HepG2 (cell line): ENCODE data around the gene NNAT. TPM values are rescaled to one million over a fixed set of nuclear protein-coding genes. Genes with fewer than 3 reads are reported as not detected.

Source experiments
- ARID2 ChIP-seq: sonication (generic); formaldehyde crosslinking; IDR thresholded peaks from 2 replicates; pipeline ENCODE4 v1.8.1; 2022; ENCODE audit warnings: mild to moderate bottlenecking, missing genetic modification reagents, borderline replicate concordance
- ATAD3A ChIP-seq: sonication (generic); formaldehyde crosslinking; IDR thresholded peaks from 2 replicates; pipeline ENCODE4 v1.4.0; 2020; ENCODE audit warnings: missing genetic modification reagents
- BRD4 ChIP-seq: sonication (generic); formaldehyde crosslinking; IDR thresholded peaks from 2 replicates; pipeline ENCODE4 v1.4.0; 2020; ENCODE audit warnings: missing genetic modification reagents
- CEBPB ChIP-seq: IDR thresholded peaks from 2 replicates; pipeline ENCODE4 v1.6.1; 2011; ENCODE audit warnings: low read depth, low read length, improper control_type of control experiment, borderline replicate concordance
- CEBPG ChIP-seq: IDR thresholded peaks from 2 replicates; pipeline ENCODE4 v1.6.1; 2016
- E2F5 ChIP-seq: sonication (generic); formaldehyde crosslinking; conservative IDR thresholded peaks from 2 replicates; pipeline ENCODE4 v1.4.0; 2020; ENCODE audit warnings: missing genetic modification reagents
- ESRRA ChIP-seq: sonication (generic); formaldehyde crosslinking; IDR thresholded peaks from 2 replicates; pipeline ENCODE4 v1.5.1; 2020; ENCODE audit warnings: mild to moderate bottlenecking, low read depth, missing genetic modification reagents
- PBX2 ChIP-seq: IDR thresholded peaks from 2 replicates; pipeline ENCODE4 v1.6.1; 2016; ENCODE audit warnings: control low read depth
- PRDM10 ChIP-seq: sonication (generic); formaldehyde crosslinking; IDR thresholded peaks from 2 replicates; pipeline ENCODE4 v1.4.0; 2020; ENCODE audit warnings: low read depth, missing genetic modification reagents
- RAD21 ChIP-seq: fragments of 450-650 bp; formaldehyde crosslinking; IDR thresholded peaks from 2 replicates; pipeline ENCODE4 v1.5.0; 2020; ENCODE audit warnings: mild to moderate bottlenecking
- SMAD9 ChIP-seq: sonication (generic); formaldehyde crosslinking; IDR thresholded peaks from 2 replicates; pipeline ENCODE4 v1.5.1; 2020; ENCODE audit warnings: mild to moderate bottlenecking, missing genetic modification reagents
- ZBTB20 ChIP-seq: sonication (generic); formaldehyde crosslinking; IDR thresholded peaks from 2 replicates; pipeline ENCODE4 v1.8.1; 2023; ENCODE audit warnings: missing genetic modification reagents, low read depth, mild to moderate bottlenecking, borderline replicate concordance
- ZBTB26 ChIP-seq: IDR thresholded peaks from 2 replicates; pipeline ENCODE4 v1.6.1; 2016; ENCODE audit warnings: missing compliant biosample characterization, missing genetic modification reagents, borderline replicate concordance
- ZKSCAN1 ChIP-seq: fragments of 150-350 bp; IDR thresholded peaks from 2 replicates; pipeline ENCODE4 v1.6.1; 2014; ENCODE audit warnings: low read length
- ZMAT5 ChIP-seq: sonication (generic); formaldehyde crosslinking; IDR thresholded peaks from 2 replicates; pipeline ENCODE4 v1.5.0; 2020; ENCODE audit warnings: mild to moderate bottlenecking, low read depth, missing genetic modification reagents, borderline replicate concordance
- ZNF160 ChIP-seq: sonication (generic); formaldehyde crosslinking; IDR thresholded peaks from 2 replicates; pipeline ENCODE4 v1.8.0; 2022; ENCODE audit warnings: mild to moderate bottlenecking, inconsistent platforms, missing genetic modification reagents
- ZNF34 ChIP-seq: sonication (generic); formaldehyde crosslinking; IDR thresholded peaks from 2 replicates; pipeline ENCODE4 v1.4.0; 2020; ENCODE audit warnings: mild to moderate bottlenecking, missing genetic modification reagents, borderline replicate concordance
- ZNF709 ChIP-seq: sonication (generic); formaldehyde crosslinking; IDR thresholded peaks from 2 replicates; pipeline ENCODE4 v1.5.0; 2020; ENCODE audit warnings: mild to moderate bottlenecking, missing genetic modification reagents
- ZNF749 ChIP-seq: sonication (generic); formaldehyde crosslinking; IDR thresholded peaks from 2 replicates; pipeline ENCODE4 v1.8.0; 2022; ENCODE audit warnings: mild to moderate bottlenecking, missing genetic modification reagents, moderate library complexity, borderline replicate concordance
- ZNF850 ChIP-seq: sonication (generic); formaldehyde crosslinking; conservative IDR thresholded peaks from 2 replicates; pipeline ENCODE4 v1.9.0; 2021; ENCODE audit warnings: mild to moderate bottlenecking, missing genetic modification reagents
- polyA plus RNA-seq, 8 experiments: library from polyadenylated mRNA; depleted of rRNA in 3 of 8; stranded (reverse) in 7 of 8; unstranded in 1 of 8; fragments of >200 nt; fragmentation: Illumina TruSeq in 4 of 8; extraction: Trizol in 4 of 8; gene quantifications; 2 replicates each; pipeline versions ENCODE4 v1.2.1 to v1.2.3, GENCODE V29; 2011 to 2016; ENCODE audit warnings: low read depth in 4 of 8, missing spikeins in 1 of 8, mixed read lengths in 1 of 8; ENCODE audit not compliant: insufficient read depth in 1 of 8
- total RNA-seq, 5 experiments: library from RNA; depleted of rRNA; stranded (reverse); fragments of >200 nt; fragmentation: Illumina TruSeq; extraction: Trizol; gene quantifications; 2 replicates each; pipeline ENCODE4 v1.2.3, GENCODE V29; 2016; ENCODE audit warnings: low read depth in 1 of 5

NNAT gene
- total and polyA plus RNA-seq, 2 of the 13 experiments (the other 11 are each of a cell fraction or from before 2014, with no cell fraction given) = not detected

GRCh38 chr20:37527638-37528445 is 6.8 kb downstream of the NNAT start, which contains the start of gene BLCAP (continued):
- TF ChIP-seq SMAD9 (CRISPR knock-in tag) (0 out of 2 replicates have a peak, but pooled peaks have one; percentile 18), ZNF160 (CRISPR knock-in tag) (0 out of 2 replicates have a peak, but pooled peaks have one; percentile 48), E2F5 (CRISPR knock-in tag) (no peak; the same call in 1 of the 2 replicates), CEBPG (CRISPR knock-in tag) (peak; percentile 82), ZNF34 (CRISPR knock-in tag) (peak; percentile 84; the same call in 1 of the 2 replicates), PRDM10 (peak; percentile 50; the same call in 1 of the 2 replicates), ZBTB26 (no peak; the same call in 1 of the 2 replicates), CEBPB (peak; percentile 88), ZKSCAN1 (0 out of 2 replicates have a peak, but pooled peaks have one; percentile 45), ZMAT5 (CRISPR knock-in tag) (no peak), PBX2 (CRISPR knock-in tag) (no peak), ZNF749 (CRISPR knock-in tag) (no peak), ZNF709 (CRISPR knock-in tag) (no peak; the same call in 1 of the 2 replicates), ARID2 (peak; percentile 97; the same call in 1 of the 2 replicates), RAD21 (CRISPR knock-in tag) (peak; percentile 44), ZNF850 (peak; percentile 88; the same call in 1 of the 2 replicates), ESRRA (CRISPR knock-in tag) (peak; percentile 67; the same call in 1 of the 2 replicates), BRD4 (peak; percentile 88), ZBTB20 (peak; percentile 90), ATAD3A (peak; percentile 67; the same call in 1 of the 2 replicates)
